SK-N-SH (cell line): ENCODE results near the gene CACNA2D4. TPM values are rescaled to one million over a fixed set of nuclear protein-coding genes. Genes with fewer than 3 reads are reported as not detected.

Experiments used
- CTCF ChIA-PET: fragments of 300-600, 350-600 bp; formaldehyde crosslinking; extraction: SDS; loops from one replicate; lab custom pipeline; 2021; lab: Yijun Ruan, JAX
- POLR2A ChIA-PET: fragments of 350-600 bp; sonication (Branson Sonifier 250); formaldehyde crosslinking; extraction: SDS; loops from one replicate; lab custom pipeline; 2020; ENCODE audit warnings: antibody characterized with exemption, inconsistent platforms; lab: Yijun Ruan, JAX
- DNase-seq: peaks from one replicate; pipeline ENCODE4 v3.0.0; 2012
- H2AFZ ChIP-seq: fragments of 200-600 bp; sonication (generic); 2 replicates; pipeline ENCODE4 v1.8.1; 2016; ENCODE audit warnings: antibody characterized with exemption, mild to moderate bottlenecking, low read depth
- H3F3A ChIP-seq: fragments of 200-600 bp; sonication (generic); replicated peaks from 2 replicates; pipeline ENCODE3; 2016; ENCODE audit warnings: antibody characterized with exemption, mild to moderate bottlenecking; ENCODE audit not compliant: insufficient read depth
- H3K27ac ChIP-seq, 2 experiments: fragments of 200-500 bp in 1 of 2; fragments of 200-600 bp in 1 of 2; sonication (Bioruptor generic) in 1 of 2; sonication (generic), shearing (Covaris generic) in 1 of 2; 2 replicates each; pipeline versions ENCODE4 v1.5.1 to v1.6.1; 2014 to 2016; ENCODE audit warnings: low read depth in 2 of 2, inconsistent platforms in 1 of 2, low read length in 1 of 2, mild to moderate bottlenecking in 1 of 2, mixed read lengths in 1 of 2
- H3K27me3 ChIP-seq: fragments of 200-600 bp; sonication (generic), shearing (Covaris generic); 2 replicates; pipeline ENCODE4 v1.6.1; 2016; ENCODE audit warnings: mixed run types; ENCODE audit not compliant: insufficient read depth
- H3K36me3 ChIP-seq, 2 experiments: fragments of 200-500 bp in 1 of 2; fragments of 200-600 bp in 1 of 2; sonication (Bioruptor generic) in 1 of 2; sonication (generic) in 1 of 2; replicated peaks in 1 of 2; 2 replicates each; pipeline versions ENCODE3 to v1.5.1; 2014 to 2016; ENCODE audit warnings: low read length in 1 of 2, mild to moderate bottlenecking in 1 of 2; ENCODE audit not compliant: insufficient read depth in 2 of 2, control insufficient read depth in 1 of 2
- H3K4me1 ChIP-seq, 2 experiments: fragments of 200-500 bp in 1 of 2; fragments of 200-600 bp in 1 of 2; sonication (Bioruptor generic) in 1 of 2; sonication (generic), shearing (Covaris generic) in 1 of 2; 2 replicates each; pipeline versions ENCODE4 v1.5.1 to v1.6.1; 2014 to 2016; ENCODE audit warnings: low read depth in 1 of 2, low read length in 1 of 2, mixed run types in 1 of 2; ENCODE audit not compliant: insufficient read depth in 2 of 2, control insufficient read depth in 1 of 2
- H3K4me2 ChIP-seq: fragments of 200-600 bp; sonication (generic), shearing (Covaris generic); 2 replicates; pipeline ENCODE4 v1.6.1; 2017; ENCODE audit warnings: mixed run types
- H3K4me3 ChIP-seq, 2 experiments: fragments of 200-500 bp in 1 of 2; fragments of 200-600 bp in 1 of 2; sonication (Bioruptor generic) in 1 of 2; sonication (generic), shearing (Covaris generic) in 1 of 2; 2 replicates each; pipeline versions ENCODE4 v1.5.1 to v1.8.1; 2014 to 2016; ENCODE audit warnings: low read depth in 2 of 2, inconsistent platforms in 1 of 2, low read length in 1 of 2, mild to moderate bottlenecking in 1 of 2, mixed read lengths in 1 of 2, moderate library complexity in 1 of 2
- H3K79me2 ChIP-seq: fragments of 200-600 bp; sonication (generic); 2 replicates; pipeline ENCODE4 v1.8.1; 2017; ENCODE audit warnings: mild to moderate bottlenecking; ENCODE audit not compliant: insufficient read depth
- H3K9ac ChIP-seq: fragments of 200-600 bp; sonication (generic); 2 replicates; pipeline ENCODE4 v1.6.1; 2017; ENCODE audit warnings: mixed run types
- H3K9me2 ChIP-seq: fragments of 200-600 bp; sonication (generic); 2 replicates; pipeline ENCODE4 v1.6.1; 2017; ENCODE audit warnings: mixed run types
- H3K9me3 ChIP-seq: fragments of 200-600 bp; sonication (generic); 2 replicates; pipeline ENCODE4 v1.6.1; 2017; ENCODE audit warnings: mixed run types, mild to moderate bottlenecking, moderate library complexity
- H4K20me1 ChIP-seq: fragments of 200-600 bp; sonication (generic); 2 replicates; pipeline ENCODE4 v1.6.1; 2017; ENCODE audit warnings: mild to moderate bottlenecking, mixed run types; ENCODE audit not compliant: insufficient read depth
- ELF1 ChIP-seq: IDR thresholded peaks from 2 replicates; pipeline ENCODE4 v1.4.0; 2012
- EP300 ChIP-seq, 2 experiments: IDR thresholded peaks; 2 replicates each; pipeline versions ENCODE4 v1.4.0 to v1.6.1; 2012; ENCODE audit warnings: borderline replicate concordance in 1 of 2, low read depth in 1 of 2, low read length in 1 of 2
- FOSL2 ChIP-seq: IDR thresholded peaks from 2 replicates; pipeline ENCODE4 v1.4.0; 2012; ENCODE audit warnings: low read depth, mild to moderate bottlenecking, moderate library complexity, borderline replicate concordance
- GABPA ChIP-seq: IDR thresholded peaks from 2 replicates; pipeline ENCODE4 v1.4.0; 2012; ENCODE audit warnings: low read depth, mild to moderate bottlenecking
- MAX ChIP-seq: IDR thresholded peaks from 2 replicates; pipeline ENCODE4 v1.4.0; 2012; ENCODE audit warnings: low read depth
- MEF2A ChIP-seq: IDR thresholded peaks from 2 replicates; pipeline ENCODE4 v1.4.0; 2012; ENCODE audit warnings: low read depth, borderline replicate concordance
- NFIC ChIP-seq: IDR thresholded peaks from 2 replicates; pipeline ENCODE4 v1.4.0; 2012; ENCODE audit warnings: borderline replicate concordance
- NRF1 ChIP-seq: IDR thresholded peaks from 2 replicates; pipeline ENCODE4 v1.6.1; 2012; ENCODE audit warnings: low read depth, mild to moderate bottlenecking, low read length
- POLR2AphosphoS5 ChIP-seq: IDR thresholded peaks from 2 replicates; pipeline ENCODE4 v1.6.1; 2012; ENCODE audit warnings: low read depth, low read length
- RAD21 ChIP-seq: IDR thresholded peaks from 2 replicates; pipeline ENCODE4 v1.6.1; 2012; ENCODE audit warnings: mild to moderate bottlenecking, low read length
- RFX5 ChIP-seq: IDR thresholded peaks from 2 replicates; pipeline ENCODE4 v1.6.1; 2012; ENCODE audit warnings: mild to moderate bottlenecking, improper control_type of control experiment, low read length
- RXRA ChIP-seq: IDR thresholded peaks from 2 replicates; pipeline ENCODE4 v1.4.0; 2012; ENCODE audit warnings: low read depth, mild to moderate bottlenecking, borderline replicate concordance
- TAF1 ChIP-seq: IDR thresholded peaks from 2 replicates; pipeline ENCODE4 v1.6.1; 2012; ENCODE audit warnings: low read depth, mild to moderate bottlenecking, low read length, moderate library complexity, borderline replicate concordance
- USF1 ChIP-seq: IDR thresholded peaks from 2 replicates; pipeline ENCODE4 v1.4.0; 2012; ENCODE audit warnings: low read depth, borderline replicate concordance
- USF2 ChIP-seq: fragments of 150-350 bp; IDR thresholded peaks from 2 replicates; pipeline ENCODE4 v1.6.1; 2017; ENCODE audit warnings: antibody characterized with exemption, low read length, low read depth, borderline replicate concordance
- WGBS: methylation state at CpG from one replicate; pipeline ENCODE4 v1.1.6; 2017; ENCODE audit warnings: low lambda C conversion rate; 5-methylcytosine and 5-hydroxymethylcytosine counted together
- polyA plus RNA-seq, 3 experiments: library from polyadenylated mRNA; depleted of rRNA; stranded (reverse); fragments of >200 nt; gene quantifications; 2 replicates each; pipeline ENCODE4 v1.2.3, GENCODE V29; 2012
- TF ChIP-seq, protein P1 (sequence below): IDR thresholded peaks from 2 replicates; pipeline ENCODE4; 2012

The CACNA2D4 gene
- polyA plus RNA-seq, 1 of the 3 experiments (the other 2 are of a cell fraction) = 0.02 TPM

GRCh38 chr12:1882850-1883470, 35.5 kb downstream of the CACNA2D4 start:
- Histone ChIP-seq H3K4me3 (no peak overlapping the region), H3K36me3 (no peaks in the 10 kb centered on the region), H3K9me2 (no peaks in the 10 kb centered on the region), H3K79me2 (no peaks in the 10 kb centered on the region), H3K27ac (no peak overlapping the region), H3K4me1 (no peaks in the 10 kb centered on the region), H2AFZ (no peak overlapping the region), H3F3A (no peaks in the 10 kb centered on the region), H4K20me1 (no peaks in the 10 kb centered on the region), H3K9me3 (no peaks in the 10 kb centered on the region), H3K4me2 (no peak overlapping the region), H3K9ac (no peak overlapping the region), H3K27me3 (peaks cover 5% of the 10 kb centered on the region; the same call in 1 of the 2 replicates)
- TF ChIP-seq ELF1 (no peak), USF2 (no peak)
- CTCF ChIA-PET = interaction anchor here (1.0 kb wide), 1 partner anchor 57 kb away, joined by 3 read pairs; no protein-coding TSS in a partner anchor
- 62% methylated on average over 6 of the region's 19 CpGs for WGBS
- DNase-seq = peak; percentile 1
- POLR2A ChIA-PET = no interaction called here

DNA sequence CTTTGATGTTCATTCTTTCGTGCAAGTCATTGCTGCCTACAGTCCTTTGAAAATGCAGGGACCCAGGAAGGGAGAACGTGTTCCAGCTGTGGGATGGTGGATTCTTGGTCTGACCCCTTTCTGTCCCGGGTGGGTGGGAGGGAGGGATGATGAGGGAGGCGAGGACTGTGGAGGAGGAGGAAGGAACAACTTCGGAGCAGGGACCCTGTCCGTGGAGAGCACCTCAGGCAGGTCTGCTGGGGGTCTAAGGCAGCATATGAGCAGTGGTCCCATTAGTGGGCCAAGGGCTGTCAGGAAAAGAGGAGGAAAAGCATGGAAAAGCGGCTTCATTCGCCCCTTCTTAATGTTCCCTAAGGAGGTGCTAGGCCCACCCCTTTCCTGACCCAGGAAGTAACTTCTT, 36.0 kb downstream of the CACNA2D4 start:
- H3K9me3 ChIP-seq = no peaks in the 10 kb centered on the region
- H3F3A ChIP-seq = no peaks in the 10 kb centered on the region
- peaks cover 5% of the 10 kb centered on the region; the same call in 1 of the 2 replicates for H3K27me3 ChIP-seq
- CTCF ChIA-PET = interaction anchor here (1.0 kb wide), 1 partner anchor 58 kb away, joined by 3 read pairs; no protein-coding TSS in a partner anchor
- H3K4me1 ChIP-seq = no peaks in the 10 kb centered on the region
- no peaks in the 10 kb centered on the region for H3K36me3 ChIP-seq
- H3K9me2 ChIP-seq = no peaks in the 10 kb centered on the region
- DNase-seq = peak; percentile 2
- H4K20me1 ChIP-seq = no peaks in the 10 kb centered on the region
- TF ChIP-seq USF1 (no peak), GABPA (no peak), ELF1 (no peak), TAF1 (no peak)
- TF ChIP-seq, protein P1, sequence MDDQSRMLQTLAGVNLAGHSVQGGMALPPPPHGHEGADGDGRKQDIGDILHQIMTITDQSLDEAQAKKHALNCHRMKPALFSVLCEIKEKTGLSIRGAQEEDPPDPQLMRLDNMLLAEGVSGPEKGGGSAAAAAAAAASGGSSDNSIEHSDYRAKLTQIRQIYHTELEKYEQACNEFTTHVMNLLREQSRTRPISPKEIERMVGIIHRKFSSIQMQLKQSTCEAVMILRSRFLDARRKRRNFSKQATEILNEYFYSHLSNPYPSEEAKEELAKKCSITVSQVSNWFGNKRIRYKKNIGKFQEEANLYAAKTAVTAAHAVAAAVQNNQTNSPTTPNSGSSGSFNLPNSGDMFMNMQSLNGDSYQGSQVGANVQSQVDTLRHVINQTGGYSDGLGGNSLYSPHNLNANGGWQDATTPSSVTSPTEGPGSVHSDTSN = no peak
- no peak overlapping the region for H3K4me2 ChIP-seq
- POLR2A ChIA-PET = no interaction called here
- H3K4me3 ChIP-seq = no peak overlapping the region
- 35% methylated on average over 8 of the region's 8 CpGs for WGBS
- H2AFZ ChIP-seq = no peak overlapping the region
- no peak overlapping the region for H3K27ac ChIP-seq
- no peaks in the 10 kb centered on the region for H3K79me2 ChIP-seq
- no peak overlapping the region for H3K9ac ChIP-seq

DNA sequence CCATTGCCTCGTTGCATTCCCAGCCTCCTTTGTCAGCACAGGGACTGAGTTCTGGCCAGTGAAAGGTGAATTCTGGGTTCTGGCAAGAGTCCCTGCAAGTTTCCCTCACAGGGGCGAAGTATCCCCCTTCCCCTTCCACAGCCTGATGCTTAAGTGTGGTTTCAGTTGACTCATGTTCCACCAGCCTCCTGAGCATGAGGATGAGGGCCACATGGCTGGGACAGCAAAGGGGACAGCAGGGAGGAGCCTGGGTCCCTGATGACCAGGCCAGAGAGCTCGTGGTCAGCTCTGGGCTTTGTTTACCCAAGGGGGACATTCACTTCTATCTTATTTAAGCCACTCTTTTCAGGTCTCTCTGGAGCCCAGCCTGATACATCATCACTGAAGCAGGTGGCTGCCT, 36.5 kb downstream of the CACNA2D4 start:
- Histone ChIP-seq H3F3A (no peaks in the 10 kb centered on the region), H2AFZ (no peak overlapping the region), H3K4me1 (no peaks in the 10 kb centered on the region), H3K9me3 (no peaks in the 10 kb centered on the region), H3K4me2 (no peak overlapping the region), H3K36me3 (no peaks in the 10 kb centered on the region), H3K9me2 (no peaks in the 10 kb centered on the region), H3K9ac (no peak overlapping the region), H3K27me3 (peaks cover 5% of the 10 kb centered on the region; the same call in 1 of the 2 replicates), H4K20me1 (no peaks in the 10 kb centered on the region), H3K4me3 (no peak overlapping the region), H3K27ac (no peak overlapping the region), H3K79me2 (no peaks in the 10 kb centered on the region)
- ChIA-PET CTCF (no interaction called here), POLR2A (no interaction called here)
- peak; percentile 1 for DNase-seq
- 0% methylated on average over 3 of the region's 3 CpGs for WGBS
- no peak for TF ChIP-seq MEF2A
- no peak for TF ChIP-seq NFIC
- no peak for TF ChIP-seq GABPA
- TF ChIP-seq RXRA = no peak
- TF ChIP-seq, protein P1 = no peak
- no peak for TF ChIP-seq USF2
- TF ChIP-seq RAD21 = no peak
- TF ChIP-seq NRF1 = no peak
- no peak for TF ChIP-seq EP300 (IDR thresholded peaks at IDR 0.05; ENCODE audit: borderline replicate concordance in 1 of 2, low read depth in 1 of 2, low read length in 1 of 2)
- no peak for TF ChIP-seq MAX
- TF ChIP-seq POLR2AphosphoS5 = no peak
- no peak for TF ChIP-seq FOSL2
- TF ChIP-seq RFX5 = no peak
